RWPE2 (cell line): ENCODE measurements around the gene KAZN.
A peak's percentile ranks its signal among the peaks of the same experiment; 100 is the strongest.

Source experiments
- ATAC-seq: fragments of 200-7000 bp; cut with Tn5 transposase; 3 replicates; pipeline ENCODE4 v1.9.1; 2021; ENCODE audit warnings: low read depth
- DNase-seq: peaks from one replicate; pipeline ENCODE4 v3.0.0-alpha.2; 2020; ENCODE audit warnings: low spot score
- H3K27ac ChIP-seq: fragments of 450-650 bp; 2 replicates; pipeline ENCODE4 v1.5.1; 2017; ENCODE audit warnings: mild to moderate bottlenecking; ENCODE audit not compliant: poor library complexity, severe bottlenecking
- H3K27me3 ChIP-seq: fragments of 250-450 bp; sonication (Bioruptor Pico); 2 replicates; pipeline ENCODE4 v1.5.1; 2021; ENCODE audit warnings: mild to moderate bottlenecking, moderate library complexity; ENCODE audit not compliant: insufficient read depth, poor library complexity, severe bottlenecking
- H3K36me3 ChIP-seq: fragments of 250-450 bp; sonication (Bioruptor Pico); 2 replicates; pipeline ENCODE4 v1.5.1; 2020; ENCODE audit warnings: low read depth, mild to moderate bottlenecking, moderate library complexity
- H3K4me1 ChIP-seq: fragments of 250-450 bp; sonication (Bioruptor Pico); 2 replicates; pipeline ENCODE4 v1.5.1; 2021; ENCODE audit warnings: mild to moderate bottlenecking, moderate library complexity; ENCODE audit not compliant: insufficient read depth, poor library complexity, severe bottlenecking
- H3K4me3 ChIP-seq: fragments of 250-450 bp; sonication (Bioruptor Pico); 2 replicates; pipeline ENCODE4 v1.5.1; 2021; ENCODE audit warnings: mild to moderate bottlenecking, moderate library complexity; ENCODE audit not compliant: severe bottlenecking
- H3K9me3 ChIP-seq: fragments of 250-450 bp; sonication (Bioruptor Pico); 2 replicates; pipeline ENCODE4 v1.5.1; 2021; ENCODE audit warnings: mild to moderate bottlenecking, moderate library complexity; ENCODE audit not compliant: severe bottlenecking
- TF ChIP-seq, protein P1 (sequence below): fragments of 450-650 bp; IDR thresholded peaks from one replicate; pipeline ENCODE4 v1.5.1; 2017; ENCODE audit warnings: mild to moderate bottlenecking, moderate library complexity; ENCODE audit not compliant: poor library complexity, severe bottlenecking

The KAZN gene

DNA sequence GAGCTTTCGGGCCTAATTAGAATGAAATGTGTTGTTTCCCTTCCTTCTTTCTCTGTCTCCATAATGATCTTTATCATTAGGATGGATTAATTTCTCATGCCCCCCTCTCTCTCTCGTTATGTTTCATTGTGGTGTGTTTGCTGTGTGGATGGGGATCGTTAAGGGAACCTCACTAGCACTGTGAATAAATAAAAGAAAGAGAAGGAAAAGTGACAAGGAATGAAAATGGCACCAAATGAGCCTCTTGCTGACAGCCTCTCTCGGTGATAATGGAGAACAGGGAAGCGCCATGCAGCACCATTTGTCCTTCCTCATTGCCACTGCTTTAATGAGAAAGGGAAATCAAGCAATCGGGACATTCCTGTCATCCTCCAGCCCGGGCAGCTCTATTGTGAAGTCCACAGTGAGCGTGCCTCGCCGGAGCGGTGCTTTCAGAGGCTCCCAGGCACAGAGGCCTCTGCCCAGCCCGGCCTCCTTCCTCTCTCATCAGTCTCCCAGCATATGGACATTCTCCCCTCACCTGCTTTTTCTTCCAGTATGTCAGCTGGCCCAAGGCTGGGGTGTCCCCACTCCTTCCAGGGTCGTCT, 289.4 kb downstream of the KAZN start:
- DNase-seq: no peak
- H3K27ac ChIP-seq: no peak overlapping the region
- no peak overlapping the region for H3K4me3 ChIP-seq
- TF ChIP-seq, protein P1, sequence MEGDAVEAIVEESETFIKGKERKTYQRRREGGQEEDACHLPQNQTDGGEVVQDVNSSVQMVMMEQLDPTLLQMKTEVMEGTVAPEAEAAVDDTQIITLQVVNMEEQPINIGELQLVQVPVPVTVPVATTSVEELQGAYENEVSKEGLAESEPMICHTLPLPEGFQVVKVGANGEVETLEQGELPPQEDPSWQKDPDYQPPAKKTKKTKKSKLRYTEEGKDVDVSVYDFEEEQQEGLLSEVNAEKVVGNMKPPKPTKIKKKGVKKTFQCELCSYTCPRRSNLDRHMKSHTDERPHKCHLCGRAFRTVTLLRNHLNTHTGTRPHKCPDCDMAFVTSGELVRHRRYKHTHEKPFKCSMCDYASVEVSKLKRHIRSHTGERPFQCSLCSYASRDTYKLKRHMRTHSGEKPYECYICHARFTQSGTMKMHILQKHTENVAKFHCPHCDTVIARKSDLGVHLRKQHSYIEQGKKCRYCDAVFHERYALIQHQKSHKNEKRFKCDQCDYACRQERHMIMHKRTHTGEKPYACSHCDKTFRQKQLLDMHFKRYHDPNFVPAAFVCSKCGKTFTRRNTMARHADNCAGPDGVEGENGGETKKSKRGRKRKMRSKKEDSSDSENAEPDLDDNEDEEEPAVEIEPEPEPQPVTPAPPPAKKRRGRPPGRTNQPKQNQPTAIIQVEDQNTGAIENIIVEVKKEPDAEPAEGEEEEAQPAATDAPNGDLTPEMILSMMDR: no peak
- H3K4me1 ChIP-seq: no peaks in the 10 kb centered on the region
- no peaks in the 10 kb centered on the region for H3K9me3 ChIP-seq
- H3K27me3 ChIP-seq: no peaks in the 10 kb centered on the region
- no peaks in the 10 kb centered on the region for H3K36me3 ChIP-seq
- ATAC-seq: no peak

DNA sequence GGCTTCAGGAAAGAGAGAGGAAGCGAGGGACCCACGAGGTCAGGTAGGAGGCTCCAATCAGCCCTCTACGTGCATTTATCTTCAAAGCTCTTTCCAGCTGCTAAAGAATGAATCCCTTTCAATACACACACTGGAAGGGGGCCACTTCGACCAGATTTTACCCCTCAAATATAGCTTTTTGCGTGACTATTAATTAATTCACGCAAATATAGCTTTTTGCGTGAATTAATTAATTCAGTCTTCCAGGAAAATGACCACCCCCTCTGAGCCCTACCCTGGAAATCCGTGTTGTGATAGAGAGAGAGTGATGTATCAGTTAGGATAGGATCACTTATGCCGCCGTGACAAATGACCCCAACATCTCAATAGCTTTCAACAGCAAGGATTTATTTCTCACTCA, 289.9 kb downstream of the KAZN start:
- H3K4me3 ChIP-seq: no peak overlapping the region
- DNase-seq: no peak
- H3K36me3 ChIP-seq: no peaks in the 10 kb centered on the region
- H3K27ac ChIP-seq: no peak overlapping the region
- ATAC-seq: no peak
- no peaks in the 10 kb centered on the region for H3K9me3 ChIP-seq
- no peaks in the 10 kb centered on the region for H3K4me1 ChIP-seq
- TF ChIP-seq, protein P1: no peak
- no peaks in the 10 kb centered on the region for H3K27me3 ChIP-seq

DNA sequence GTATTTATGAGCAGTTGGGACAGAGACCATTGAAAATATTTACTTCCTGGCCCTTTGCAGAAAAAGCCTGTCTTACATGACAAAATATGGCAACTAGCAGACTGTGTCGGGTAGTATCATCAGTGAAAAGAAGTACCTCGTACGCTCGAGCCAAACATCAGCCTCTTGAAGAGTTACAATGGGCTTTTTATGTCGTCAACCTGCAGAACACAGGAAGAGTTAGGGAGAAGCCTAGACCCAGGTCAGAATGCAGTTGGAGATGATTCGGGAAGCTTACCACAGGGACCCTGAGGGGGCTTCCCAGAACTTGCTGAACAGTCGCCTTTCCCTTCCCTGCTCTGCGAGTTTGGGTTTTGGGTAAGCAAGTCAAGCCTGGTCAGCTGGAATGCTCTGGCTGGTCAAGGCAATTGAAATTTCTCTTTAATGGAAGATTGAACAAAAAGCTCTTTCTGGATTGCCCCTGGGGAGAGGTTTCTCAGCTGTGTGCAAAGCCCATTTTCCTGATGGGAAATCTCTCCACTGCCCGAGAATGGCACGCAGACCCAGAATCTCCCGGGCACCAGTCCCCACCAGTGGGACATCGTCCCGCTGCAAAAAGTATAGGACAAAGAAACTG, 291.4 kb downstream of the KAZN start:
- H3K9me3 ChIP-seq: no peaks in the 10 kb centered on the region
- no peaks in the 10 kb centered on the region for H3K27me3 ChIP-seq
- no peak overlapping the region for H3K4me3 ChIP-seq
- H3K36me3 ChIP-seq: no peaks in the 10 kb centered on the region
- no peak for DNase-seq
- no peaks in the 10 kb centered on the region for H3K4me1 ChIP-seq
- TF ChIP-seq, protein P1: no peak
- no peak for ATAC-seq
- H3K27ac ChIP-seq: no peak overlapping the region

DNA sequence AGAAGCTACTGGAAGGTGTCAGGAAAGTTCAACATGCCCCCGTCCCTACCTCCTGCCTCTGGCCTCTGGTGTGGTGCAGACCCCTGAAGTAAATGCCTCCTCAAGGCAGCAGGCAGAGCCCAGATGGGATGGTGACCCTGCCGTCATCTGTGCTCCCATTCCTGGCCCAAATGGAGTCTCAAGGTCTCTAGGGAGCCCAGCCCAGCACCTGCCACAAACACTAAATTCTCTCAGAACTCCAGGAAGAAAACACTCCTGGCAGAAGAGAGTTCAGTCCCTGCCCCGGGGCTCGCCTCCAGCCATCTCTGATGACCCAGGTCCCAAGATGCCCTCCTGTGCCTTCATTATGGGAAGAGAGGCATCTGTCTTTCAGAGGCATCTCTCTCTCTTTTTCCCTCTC, 293.5 kb downstream of the KAZN start:
- DNase-seq (no peak), ATAC-seq (no peak)
- no peaks in the 10 kb centered on the region for H3K9me3 ChIP-seq
- TF ChIP-seq, protein P1: no peak
- H3K27me3 ChIP-seq: no peaks in the 10 kb centered on the region
- H3K36me3 ChIP-seq: no peaks in the 10 kb centered on the region
- no peak overlapping the region for H3K4me3 ChIP-seq
- no peak overlapping the region for H3K27ac ChIP-seq
- no peaks in the 10 kb centered on the region for H3K4me1 ChIP-seq

DNA sequence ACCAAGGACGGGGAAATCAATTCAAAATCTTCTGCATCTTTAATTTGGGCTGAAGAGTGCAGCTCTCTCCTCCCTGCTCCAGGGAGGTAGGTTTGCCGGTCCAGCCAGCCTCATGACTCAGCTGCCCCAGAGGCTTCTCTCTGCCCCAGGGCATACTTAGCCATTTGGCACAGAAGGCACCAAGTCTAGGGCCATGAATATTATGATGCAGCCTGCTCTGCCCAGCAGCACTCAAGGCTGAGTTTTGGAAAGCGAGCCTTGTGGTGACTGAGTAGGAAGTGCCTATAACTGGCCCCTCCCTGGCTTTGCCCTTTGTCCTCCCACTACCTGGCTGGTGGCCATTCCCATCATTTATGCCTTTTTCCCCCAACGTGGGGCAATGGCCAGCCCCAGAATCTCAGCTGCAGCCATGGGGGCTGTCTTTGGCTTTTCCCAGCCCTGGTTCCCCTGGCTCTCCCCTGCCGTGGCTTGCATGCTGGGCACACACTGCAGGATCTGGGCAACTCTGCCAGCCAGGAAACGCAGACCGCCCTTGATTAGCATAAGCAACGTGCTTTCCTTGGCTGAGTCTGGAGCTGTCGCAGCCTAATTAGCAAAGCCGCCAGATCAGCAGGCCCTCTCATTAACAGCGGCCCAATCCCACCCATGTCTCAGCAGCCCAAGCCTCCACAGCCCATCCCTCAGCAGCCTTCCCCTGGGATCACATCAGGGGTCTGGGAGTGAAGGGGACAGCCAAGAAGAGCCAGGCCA, 296.5 kb downstream of the KAZN start:
- DNase-seq (no peak), ATAC-seq (peak; percentile 25; the same call in 1 of the 3 replicates)
- TF ChIP-seq, protein P1: no peak
- H3K36me3 ChIP-seq: no peaks in the 10 kb centered on the region
- no peak overlapping the region for H3K4me3 ChIP-seq
- no peak overlapping the region for H3K27ac ChIP-seq
- H3K27me3 ChIP-seq: no peaks in the 10 kb centered on the region
- H3K9me3 ChIP-seq: no peaks in the 10 kb centered on the region
- H3K4me1 ChIP-seq: no peaks in the 10 kb centered on the region
